ENCODE data around the gene URB1.

DNA sequence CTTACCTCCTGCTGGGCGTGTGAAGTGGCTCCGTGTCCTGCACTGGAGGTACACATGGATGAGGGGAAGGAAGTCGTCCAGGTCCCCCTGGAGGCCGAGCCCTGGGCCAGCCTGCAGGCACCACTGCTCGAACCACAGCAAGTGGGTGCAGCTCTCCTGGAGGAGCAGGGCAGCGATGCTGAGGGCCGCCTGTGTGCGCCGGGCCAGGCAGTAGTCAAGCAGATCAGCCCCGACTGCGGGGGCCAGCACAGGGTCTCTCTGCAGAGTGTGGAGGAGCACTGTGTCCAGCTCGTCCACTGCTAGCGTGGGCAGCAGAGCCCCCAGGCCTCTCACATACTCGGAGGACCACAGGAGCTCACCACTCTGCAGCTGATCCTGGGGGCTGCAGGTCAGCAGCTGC, 45.9 kb downstream of the URB1 start:
- TF ChIP-seq POLR2A (IDR thresholded peaks at IDR 0.05), result no peak
- TF ChIP-seq, protein P1, sequence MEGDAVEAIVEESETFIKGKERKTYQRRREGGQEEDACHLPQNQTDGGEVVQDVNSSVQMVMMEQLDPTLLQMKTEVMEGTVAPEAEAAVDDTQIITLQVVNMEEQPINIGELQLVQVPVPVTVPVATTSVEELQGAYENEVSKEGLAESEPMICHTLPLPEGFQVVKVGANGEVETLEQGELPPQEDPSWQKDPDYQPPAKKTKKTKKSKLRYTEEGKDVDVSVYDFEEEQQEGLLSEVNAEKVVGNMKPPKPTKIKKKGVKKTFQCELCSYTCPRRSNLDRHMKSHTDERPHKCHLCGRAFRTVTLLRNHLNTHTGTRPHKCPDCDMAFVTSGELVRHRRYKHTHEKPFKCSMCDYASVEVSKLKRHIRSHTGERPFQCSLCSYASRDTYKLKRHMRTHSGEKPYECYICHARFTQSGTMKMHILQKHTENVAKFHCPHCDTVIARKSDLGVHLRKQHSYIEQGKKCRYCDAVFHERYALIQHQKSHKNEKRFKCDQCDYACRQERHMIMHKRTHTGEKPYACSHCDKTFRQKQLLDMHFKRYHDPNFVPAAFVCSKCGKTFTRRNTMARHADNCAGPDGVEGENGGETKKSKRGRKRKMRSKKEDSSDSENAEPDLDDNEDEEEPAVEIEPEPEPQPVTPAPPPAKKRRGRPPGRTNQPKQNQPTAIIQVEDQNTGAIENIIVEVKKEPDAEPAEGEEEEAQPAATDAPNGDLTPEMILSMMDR (IDR thresholded peaks at IDR 0.05), result no peak
